Left lung (tissue), 10 donors: ENCODE data around the gene TBC1D21. TPM values are rescaled to one million over a fixed set of nuclear protein-coding genes. Genes with fewer than 3 reads are reported as not detected.
A peak's percentile ranks its signal among the peaks of the same experiment; 100 is the strongest.

Experiments used
- ATAC-seq: fragments of 200-7000 bp; cut with Tn5 transposase; one replicate; pipeline ENCODE4 v1.9.1; 2020; ENCODE audit warnings: moderate library complexity
- DNase-seq, 4 donors: peaks; one replicate each; pipeline ENCODE4 v3.0.0-alpha.2; 2013 to 2020
- H3K27ac ChIP-seq, 2 donors: fragments of 200-600 bp; sonication (generic) in 1 of 2; one replicate each; pipeline versions ENCODE4 v1.5.0 to v1.8.0; 2020 to 2021
- H3K27me3 ChIP-seq, 2 donors: fragments of 200-600 bp; sonication (generic) in 1 of 2; one replicate each; pipeline versions ENCODE4 v1.5.0 to v1.8.0; 2020 to 2021
- H3K36me3 ChIP-seq, 2 donors: fragments of 200-600 bp; sonication (generic) in 1 of 2; one replicate each; pipeline versions ENCODE4 v1.5.0 to v1.8.0; 2020 to 2021
- H3K4me1 ChIP-seq, 2 donors: fragments of 200-600 bp; one replicate each; pipeline ENCODE4 v1.8.0; 2021
- H3K4me3 ChIP-seq, 2 donors: fragments of 200-600 bp; sonication (generic) in 1 of 2; one replicate each; pipeline versions ENCODE4 v1.5.0 to v1.8.0; 2020 to 2021; ENCODE audit warnings: mild to moderate bottlenecking in 1 of 2
- H3K9me3 ChIP-seq, 2 donors: fragments of 200-600 bp; sonication (generic) in 1 of 2; one replicate each; pipeline versions ENCODE4 v1.5.0 to v1.8.0; 2020 to 2021
- intact Hi-C, 2 donors: fragments of 100-400 bp; cut with DNase I; formaldehyde crosslinking; loops; one replicate each; pipeline versions ENCODE4 v1.11.2 to v1.14.2; 2022
- polyA plus RNA-seq, 6 donors: library from polyadenylated mRNA; unstranded; fragments of 120-200 nt; gene quantifications; one replicate each; pipeline ENCODE4 v1.2.1, GENCODE V29; 2013; ENCODE audit not compliant: insufficient read length in 6 of 6
- total RNA-seq, 2 donors: library from RNA; stranded (reverse); fragmentation: NEBNext Ultra II Directional; extraction: Animal tissue kit (Norgen Biotek cat#: 25700); gene quantifications; one replicate each; pipeline ENCODE4 v1.2.1, GENCODE V29; 2021
- TF ChIP-seq, protein P1 (sequence below), 2 donors: fragments of 200-600 bp; sonication (generic) in 1 of 2; IDR thresholded peaks; one replicate each; pipeline versions ENCODE4 v1.5.0 to v1.8.0; 2021; ENCODE audit warnings: antibody characterized with exemption in 2 of 2
- donor health status: DM: no; HTN: yes; CAD: no.
- donor health status: DM: no; HTN: no; CAD: no.

The TBC1D21 gene
- total and polyA plus RNA-seq, 8 donors: not detected

DNA sequence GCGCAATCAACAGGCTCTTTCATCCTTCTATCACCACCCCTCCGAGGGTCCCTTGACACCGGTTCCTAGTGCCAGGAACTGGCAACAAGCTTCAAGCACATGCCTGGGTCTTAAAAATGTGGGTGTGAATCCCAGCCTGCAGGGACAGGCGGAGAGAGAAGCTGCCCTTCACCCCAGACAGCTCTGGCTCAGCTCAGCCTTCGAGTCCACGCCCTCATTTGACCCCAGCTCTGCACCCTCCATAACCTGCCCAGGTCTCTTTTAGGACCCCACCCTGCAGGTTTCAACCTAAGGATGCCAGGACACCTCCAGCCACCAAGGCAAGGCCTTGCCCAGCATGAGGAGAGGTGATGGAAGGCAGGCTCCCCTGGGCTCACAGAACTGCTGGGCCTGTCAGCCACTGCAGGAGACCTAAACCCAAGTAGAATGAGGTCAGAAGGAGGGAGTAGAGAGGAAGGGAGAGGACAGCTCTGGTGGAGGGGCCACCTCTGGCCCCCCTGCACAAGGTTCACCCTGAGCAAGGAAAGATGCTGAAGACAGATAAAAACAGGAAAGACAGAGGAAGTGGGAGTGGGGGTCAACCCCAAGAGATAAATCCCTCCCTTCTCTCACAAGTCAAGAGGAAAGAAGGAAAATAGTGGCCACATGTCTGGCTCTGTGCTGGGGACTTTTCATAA, 50.3 kb downstream of the TBC1D21 start:
- TF ChIP-seq, protein P1, sequence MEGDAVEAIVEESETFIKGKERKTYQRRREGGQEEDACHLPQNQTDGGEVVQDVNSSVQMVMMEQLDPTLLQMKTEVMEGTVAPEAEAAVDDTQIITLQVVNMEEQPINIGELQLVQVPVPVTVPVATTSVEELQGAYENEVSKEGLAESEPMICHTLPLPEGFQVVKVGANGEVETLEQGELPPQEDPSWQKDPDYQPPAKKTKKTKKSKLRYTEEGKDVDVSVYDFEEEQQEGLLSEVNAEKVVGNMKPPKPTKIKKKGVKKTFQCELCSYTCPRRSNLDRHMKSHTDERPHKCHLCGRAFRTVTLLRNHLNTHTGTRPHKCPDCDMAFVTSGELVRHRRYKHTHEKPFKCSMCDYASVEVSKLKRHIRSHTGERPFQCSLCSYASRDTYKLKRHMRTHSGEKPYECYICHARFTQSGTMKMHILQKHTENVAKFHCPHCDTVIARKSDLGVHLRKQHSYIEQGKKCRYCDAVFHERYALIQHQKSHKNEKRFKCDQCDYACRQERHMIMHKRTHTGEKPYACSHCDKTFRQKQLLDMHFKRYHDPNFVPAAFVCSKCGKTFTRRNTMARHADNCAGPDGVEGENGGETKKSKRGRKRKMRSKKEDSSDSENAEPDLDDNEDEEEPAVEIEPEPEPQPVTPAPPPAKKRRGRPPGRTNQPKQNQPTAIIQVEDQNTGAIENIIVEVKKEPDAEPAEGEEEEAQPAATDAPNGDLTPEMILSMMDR (IDR thresholded peaks at IDR 0.05): no peak
- no peak overlapping the region for H3K4me3 ChIP-seq
- intact Hi-C loops: no loop called here
- DNase-seq: no peak
- no peaks in the 10 kb centered on the region for H3K9me3 ChIP-seq
- H3K4me1 ChIP-seq: peaks cover 31 to 83% of the 10 kb centered on the region in 2 donors
- H3K36me3 ChIP-seq: no peaks in the 10 kb centered on the region
- ATAC-seq: no peak
- peaks cover 0 to 32% of the 10 kb centered on the region in 2 donors for H3K27me3 ChIP-seq
- peak overlapping the region; percentile 39 to 46 for H3K27ac ChIP-seq

- Histone ChIP-seq H3K4me1 (peaks cover 31 to 86% of the 10 kb centered on the region in 2 donors), H3K27ac (peak overlapping the region; percentile 39 to 46), H3K4me3 (no peak overlapping the region), H3K27me3 (peaks cover 0 to 39% of the 10 kb centered on the region in 2 donors), H3K36me3 (no peaks in the 10 kb centered on the region), H3K9me3 (no peaks in the 10 kb centered on the region)
- TF ChIP-seq, protein P1 (IDR thresholded peaks at IDR 0.05): no peak
- DNase-seq (peak in 1 of 4 donors; percentile 56), ATAC-seq (no peak)
- intact Hi-C loops: no loop called here
Measured at GRCh38 chr15:73924171-73924921, 51.0 kb downstream of the TBC1D21 start.

DNA sequence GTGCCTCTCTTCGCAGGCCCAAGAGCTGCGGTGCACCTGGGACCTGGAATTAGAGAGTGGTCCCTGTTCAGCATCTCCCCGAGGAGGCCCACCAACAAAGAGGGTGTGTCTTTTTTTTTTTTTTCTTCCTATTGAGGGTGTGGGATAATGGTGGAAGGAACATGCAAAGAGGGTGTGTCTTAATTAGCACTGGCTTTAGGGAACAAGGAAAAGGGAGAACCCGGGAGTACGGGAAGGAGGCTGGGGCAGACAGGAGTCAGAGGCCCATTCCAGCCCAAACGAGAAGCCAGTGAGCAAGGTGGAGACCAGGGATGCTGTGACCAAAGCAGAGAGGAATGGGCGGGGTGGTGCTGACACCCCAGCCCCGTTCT, 52.5 kb downstream of the TBC1D21 start:
- intact Hi-C loops: no loop called here
- TF ChIP-seq, protein P1 (IDR thresholded peaks at IDR 0.05): no peak
- Histone ChIP-seq H3K27me3 (peaks cover 0 to 52% of the 10 kb centered on the region in 2 donors), H3K4me1 (peaks cover 39 to 73% of the 10 kb centered on the region in 2 donors), H3K27ac (peak overlapping the region; percentile 67 to 79), H3K9me3 (no peaks in the 10 kb centered on the region), H3K36me3 (no peaks in the 10 kb centered on the region), H3K4me3 (no peak overlapping the region)
- DNase-seq (no peak), ATAC-seq (no peak)

GRCh38 chr15:73926219-73927002, 53.0 kb downstream of the TBC1D21 start, which contains the start of gene LOXL1:
TSS of gene LOXL1 (plus strand) at chr15:73926462. CDS start at chr15:73926784, 322 bp downstream.
- Histone ChIP-seq H3K4me3 (peak within 1 kb of the TSS; percentile 50 to 62), H3K27me3 (peaks cover 0 to 52% of the 10 kb centered on the region in 2 donors), H3K27ac (peak within 1 kb of the TSS; percentile 67 to 79), H3K36me3 (no peaks in the 10 kb centered on the region), H3K9me3 (no peaks in the 10 kb centered on the region), H3K4me1 (peaks cover 39 to 68% of the 10 kb centered on the region in 2 donors)
- intact Hi-C loops: no loop called here
- ATAC-seq (peak; percentile 73), DNase-seq (peak in 3 of 4 donors; percentile 70 to 88 (median 86))
- TF ChIP-seq, protein P1 (IDR thresholded peaks at IDR 0.05): no peak
